ENCODE results near the gene SEM1.
"Not testable (repeated sequence)": the region's sequence is repeated elsewhere in the genome, so short reads cannot be mapped to it uniquely, and the experiment has no call there.

Gene SEM1

DNA sequence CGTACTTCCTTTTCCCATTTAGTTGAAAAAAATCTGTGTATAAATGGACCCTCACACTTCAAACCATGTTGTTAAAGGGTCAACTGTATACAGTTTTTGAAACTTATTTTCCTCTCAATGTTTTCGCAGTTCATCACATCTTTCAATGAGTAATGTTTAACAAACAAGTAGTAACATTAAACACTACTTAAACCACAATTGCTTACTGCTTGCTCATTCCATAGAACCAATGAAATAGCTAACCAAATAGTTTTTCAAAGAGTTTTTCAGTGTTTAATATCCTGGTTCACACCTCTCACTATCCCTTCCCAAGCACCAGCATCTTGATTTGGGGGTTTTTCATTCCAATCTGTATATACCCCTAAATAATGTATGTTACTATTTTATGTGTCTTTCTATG lies 9.1 kb downstream of the SEM1 start:
- DNase-seq = no peak

DNA sequence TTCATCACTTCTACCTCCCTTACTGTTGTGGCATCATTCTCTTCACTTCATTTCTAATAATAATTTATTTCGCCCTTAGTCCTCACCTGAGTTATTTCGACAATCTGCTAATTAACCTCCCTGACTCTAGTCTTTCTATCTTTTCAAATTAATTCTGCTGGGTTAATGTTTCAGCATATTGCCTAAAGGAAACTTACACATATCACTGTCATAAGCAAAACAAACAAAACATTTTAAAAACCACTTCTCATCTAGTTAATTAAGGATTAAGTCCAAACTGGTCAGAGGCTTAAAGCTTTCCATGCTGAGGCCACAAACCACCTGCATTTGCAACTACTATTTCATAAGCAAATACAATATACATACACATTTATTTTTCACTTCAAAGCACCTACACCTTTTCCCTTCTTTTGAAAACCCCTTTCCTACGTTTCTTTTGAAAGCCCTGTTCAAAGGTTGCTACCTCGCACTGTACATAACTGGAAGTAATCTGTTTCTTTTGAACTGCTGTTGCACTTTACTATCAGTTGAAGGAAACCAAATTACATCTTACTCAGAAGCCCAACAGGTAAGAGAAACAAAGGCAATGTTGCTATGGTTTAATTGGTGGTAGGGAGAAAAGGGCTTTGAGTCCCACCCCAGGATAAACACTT lies 10.3 kb downstream of the SEM1 start:
- DNase-seq = no peak

DNA sequence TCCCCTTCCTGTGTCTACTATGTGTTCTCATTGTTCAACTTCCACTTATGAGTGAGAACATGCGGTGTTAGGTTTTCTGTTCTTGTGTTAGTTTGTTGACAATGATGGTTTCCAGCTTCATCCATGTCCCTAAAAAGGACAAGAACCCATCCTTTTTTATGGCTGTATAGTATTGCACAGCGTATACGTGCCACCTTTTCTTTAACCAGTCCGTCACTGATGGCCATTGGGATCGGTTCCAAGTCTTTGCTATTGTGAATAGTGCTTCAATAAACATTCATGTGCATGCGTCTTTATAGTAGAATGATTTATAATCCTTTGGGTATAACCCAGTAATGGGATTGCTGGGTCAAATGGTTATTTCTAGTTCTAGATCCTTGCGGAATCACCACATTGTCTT lies 11.2 kb downstream of the SEM1 start:
- DNase-seq = not testable (repeated sequence)

DNA sequence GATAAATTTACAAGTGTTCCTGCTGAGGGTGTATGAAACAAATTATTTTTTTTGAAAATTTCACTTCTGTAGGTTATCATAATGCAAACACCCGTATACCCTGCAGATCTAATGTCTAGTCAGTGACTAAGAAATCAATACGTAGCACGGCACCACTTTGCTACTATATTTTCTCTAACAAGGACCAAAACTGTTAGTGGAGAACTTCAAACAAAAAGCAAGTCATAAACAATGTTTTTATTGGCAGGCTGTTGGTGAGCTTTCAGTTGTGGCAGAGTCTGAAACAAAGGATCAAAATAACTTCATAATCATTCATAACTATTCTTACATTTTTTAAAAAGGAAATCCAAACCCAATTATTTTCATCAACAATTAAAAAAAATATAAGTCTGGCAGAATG lies 11.8 kb downstream of the SEM1 start:
- no peak for DNase-seq

DNA sequence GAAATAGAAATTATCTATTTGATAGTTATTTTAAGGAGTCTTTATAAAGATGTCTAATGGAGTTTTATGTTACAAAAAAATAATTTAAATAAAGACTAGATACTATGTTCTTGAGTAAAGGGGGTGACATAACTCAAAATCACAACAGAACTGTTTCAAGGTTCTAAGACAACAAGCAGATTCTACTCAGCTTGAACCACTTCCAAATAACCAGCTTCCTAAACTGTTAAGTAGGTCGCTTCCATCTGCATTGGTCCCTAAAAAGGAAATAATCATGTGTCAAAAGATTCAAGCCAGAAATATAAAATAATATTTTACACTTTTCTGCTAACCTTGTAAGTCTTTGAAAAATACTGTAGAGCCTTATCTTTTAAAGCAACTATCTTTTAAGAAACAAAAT lies 14.1 kb downstream of the SEM1 start:
- no peak for DNase-seq

DNA sequence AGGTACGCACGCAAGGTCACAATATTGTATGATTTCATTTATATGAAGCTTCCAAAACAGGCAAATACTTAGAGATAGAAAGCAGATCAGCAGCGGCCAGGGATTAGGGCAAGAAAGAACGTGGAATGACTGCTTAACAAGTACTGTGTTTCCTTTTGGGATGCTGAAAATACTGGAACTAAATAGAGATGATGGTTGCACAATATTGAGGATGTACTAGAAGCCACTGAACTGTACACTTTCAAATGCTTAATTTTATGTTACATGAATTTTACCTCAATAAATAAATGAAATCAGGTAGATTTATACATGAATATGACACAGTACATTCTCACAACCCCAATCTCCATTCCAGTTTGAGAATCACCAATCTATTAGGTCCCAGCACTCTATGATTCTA lies 15.6 kb downstream of the SEM1 start:
- no peak for DNase-seq

DNA sequence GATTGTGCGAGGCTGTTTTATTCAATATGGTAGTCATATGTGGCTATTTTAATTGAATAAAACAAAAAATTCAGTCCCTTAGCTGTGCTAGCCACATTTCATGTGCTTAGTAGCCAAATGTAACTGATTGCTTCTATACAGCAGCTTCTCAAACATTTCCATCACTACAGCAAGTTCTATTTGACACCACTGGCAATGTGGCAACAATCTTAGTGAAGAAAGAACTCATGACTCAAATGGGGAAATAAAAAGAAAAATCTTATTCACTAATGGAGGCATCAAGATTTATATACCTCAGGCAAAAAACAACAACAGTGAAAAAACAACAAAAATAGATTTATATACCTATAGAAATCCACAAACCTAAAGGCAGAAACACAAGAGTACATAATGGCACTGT lies 17.9 kb downstream of the SEM1 start:
- no peak for DNase-seq

DNA sequence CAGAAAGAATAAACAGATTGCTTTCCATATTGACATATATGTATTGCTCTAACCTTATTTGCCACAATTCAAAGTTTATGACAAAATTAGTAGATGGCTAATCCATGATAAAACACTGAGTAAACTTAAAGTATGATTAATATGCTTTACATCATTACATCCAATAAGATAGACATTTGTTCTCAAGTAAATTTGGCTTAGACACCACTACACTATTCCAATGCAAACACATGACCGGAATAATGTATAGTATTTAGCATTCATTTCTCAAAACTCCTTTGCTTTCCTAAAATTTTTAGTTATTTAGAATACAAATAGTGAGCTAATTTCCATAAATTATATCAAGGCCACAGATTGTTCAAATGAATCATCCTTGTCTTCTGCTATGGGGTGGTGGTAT lies 20.2 kb downstream of the SEM1 start:
- no peak for DNase-seq

DNA sequence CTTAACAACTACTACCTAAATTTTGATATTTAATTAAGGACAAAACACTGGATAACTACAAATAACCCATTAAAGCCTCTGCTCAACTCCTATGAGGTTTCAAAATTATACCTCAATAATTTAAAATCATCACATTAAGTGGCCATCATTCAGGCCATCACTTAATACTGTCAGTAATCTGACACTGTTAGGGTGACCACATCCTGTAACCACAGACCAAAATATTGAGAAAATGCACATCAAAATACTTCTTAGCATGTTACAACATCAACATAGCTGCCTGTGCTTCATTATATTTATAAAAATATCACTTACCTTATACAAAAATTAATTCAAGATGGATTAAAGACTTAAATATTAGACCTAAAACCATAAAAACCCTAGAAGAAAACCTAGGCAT lies 23.3 kb downstream of the SEM1 start:
- DNase-seq = no peak

DNA sequence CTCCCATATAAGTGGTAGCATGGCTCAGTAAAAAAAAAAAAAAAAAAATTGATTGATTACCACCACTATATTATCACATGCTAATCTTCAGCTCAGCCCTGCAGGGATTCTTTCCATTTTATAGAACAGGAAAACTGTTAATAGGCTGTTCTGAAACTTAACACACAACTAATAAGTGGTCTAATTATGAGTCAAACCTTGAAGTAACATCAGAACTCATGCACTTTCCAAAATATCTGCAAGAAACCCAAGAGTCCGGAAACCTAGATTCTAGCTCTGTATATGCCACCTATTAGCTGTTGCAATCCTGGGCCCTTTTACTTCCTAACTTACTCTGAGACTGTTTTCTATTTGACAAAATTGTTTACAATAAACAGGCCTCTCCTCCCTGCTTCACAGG lies 23.9 kb downstream of the SEM1 start:
- DNase-seq = no peak

DNA sequence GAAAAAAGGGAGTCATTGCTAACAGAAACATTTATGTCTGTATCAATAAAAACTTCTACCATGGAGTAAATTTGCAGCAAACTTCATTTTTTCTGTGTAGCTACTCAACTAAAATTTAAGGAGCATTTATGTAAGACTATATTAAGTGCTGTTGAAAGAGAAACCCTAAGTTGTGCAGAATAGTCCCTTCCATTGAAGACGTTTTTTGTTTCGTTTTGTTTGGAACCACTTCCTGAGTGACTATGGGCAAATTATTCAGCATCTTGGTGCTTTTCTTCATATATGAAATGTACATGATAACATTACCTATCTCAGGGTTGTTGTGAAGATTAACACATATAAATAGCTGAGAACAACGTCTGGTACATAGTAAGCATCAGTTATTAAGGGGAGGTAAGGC lies 24.3 kb downstream of the SEM1 start:
- no peak for DNase-seq

DNA sequence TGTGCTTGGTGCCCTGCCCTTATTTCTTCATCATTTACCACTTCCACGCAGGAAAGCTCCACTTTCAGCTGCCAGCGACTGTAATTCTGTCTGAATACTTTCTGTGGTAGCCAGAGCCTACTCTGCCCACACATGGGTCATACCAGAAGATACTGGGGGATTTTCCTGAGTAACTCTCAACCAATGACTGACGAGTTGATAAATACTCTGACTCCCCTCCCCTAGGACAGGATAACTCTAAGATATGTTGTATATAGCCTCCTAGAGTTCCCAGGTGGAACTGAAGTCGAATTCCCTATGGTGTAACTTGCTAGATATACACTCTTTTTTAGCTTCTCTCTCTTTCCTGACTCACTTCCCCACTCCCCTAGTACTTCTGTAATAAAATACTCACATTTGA lies 29.8 kb downstream of the SEM1 start:
- DNase-seq = no peak

DNA sequence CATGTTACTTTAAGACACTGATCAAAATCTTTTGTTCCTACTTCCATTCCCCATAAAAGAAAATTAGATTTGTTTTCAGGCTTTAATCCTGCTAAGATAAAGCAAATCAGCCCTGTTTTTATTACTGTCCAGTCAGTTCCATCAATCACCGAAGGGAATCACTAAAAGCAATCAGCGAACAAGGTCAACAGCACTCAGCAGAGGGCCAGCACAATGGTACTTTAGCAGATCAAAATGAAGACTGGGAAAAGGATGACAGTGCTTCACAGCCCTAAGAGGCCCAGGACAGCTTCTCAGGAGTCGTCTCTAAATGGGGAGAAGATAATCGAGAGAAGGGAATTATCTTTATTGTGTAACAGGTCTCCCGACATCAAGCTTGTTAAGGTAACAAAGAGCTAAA lies 32.7 kb downstream of the SEM1 start:
- no peak for DNase-seq

DNA sequence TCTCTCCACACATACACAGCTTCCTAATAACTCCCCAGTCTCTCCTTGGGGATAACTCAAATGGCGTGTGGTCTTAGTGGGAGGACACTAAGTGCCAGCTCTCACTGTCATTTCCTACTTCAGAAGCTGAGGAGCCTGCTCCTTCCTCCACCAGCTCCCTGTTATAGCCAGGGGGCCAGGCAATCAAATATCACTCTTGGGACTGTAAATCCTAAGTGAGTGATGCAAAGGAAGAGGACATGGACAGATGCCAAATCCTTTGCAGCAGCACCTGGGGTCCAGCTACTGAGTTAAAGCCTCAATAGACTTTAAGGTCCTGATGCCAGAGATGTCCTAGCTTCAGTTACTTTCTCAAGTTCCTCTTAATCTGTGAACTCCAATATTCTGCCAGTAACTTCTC lies 34.1 kb downstream of the SEM1 start:
- no peak for DNase-seq

DNA sequence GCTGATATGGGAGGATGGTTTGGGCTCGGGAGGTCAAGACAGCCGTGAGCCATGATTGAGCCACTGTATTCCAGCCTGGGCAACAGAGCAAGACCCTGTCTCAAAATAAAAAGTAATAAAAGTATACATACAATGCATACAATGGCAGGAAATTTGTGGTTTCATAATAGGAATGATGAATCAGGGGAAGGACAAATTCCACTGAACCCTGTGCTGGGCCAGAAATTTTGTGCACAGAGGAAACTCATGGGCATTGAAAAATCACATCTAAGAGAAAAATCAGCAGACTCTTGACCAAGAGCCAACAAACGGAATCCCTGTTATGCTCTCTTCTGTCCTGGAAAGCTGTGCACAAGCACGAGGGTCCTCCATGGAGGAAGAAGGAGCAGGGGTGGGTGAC lies 35.1 kb downstream of the SEM1 start:
- no peak for DNase-seq

DNA sequence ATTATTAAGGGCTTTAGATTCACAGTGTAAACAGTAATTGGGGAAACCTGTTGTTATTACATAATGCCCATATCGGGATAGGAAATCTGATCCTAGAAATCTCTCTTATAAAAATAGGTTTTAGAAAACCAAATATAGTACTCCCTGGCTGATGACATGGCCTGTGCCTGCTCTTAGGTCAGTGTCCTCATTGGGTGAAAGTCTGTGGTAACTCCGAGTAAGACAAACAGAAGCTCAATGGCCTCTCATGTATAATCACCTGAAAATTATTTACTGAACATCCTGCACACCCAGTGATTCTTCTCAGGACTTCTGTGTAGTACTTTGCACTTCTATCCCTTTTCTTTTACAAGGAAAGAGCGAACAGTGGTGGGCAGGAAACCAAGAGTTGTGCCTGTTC lies 37.8 kb downstream of the SEM1 start:
- DNase-seq = no peak

DNA sequence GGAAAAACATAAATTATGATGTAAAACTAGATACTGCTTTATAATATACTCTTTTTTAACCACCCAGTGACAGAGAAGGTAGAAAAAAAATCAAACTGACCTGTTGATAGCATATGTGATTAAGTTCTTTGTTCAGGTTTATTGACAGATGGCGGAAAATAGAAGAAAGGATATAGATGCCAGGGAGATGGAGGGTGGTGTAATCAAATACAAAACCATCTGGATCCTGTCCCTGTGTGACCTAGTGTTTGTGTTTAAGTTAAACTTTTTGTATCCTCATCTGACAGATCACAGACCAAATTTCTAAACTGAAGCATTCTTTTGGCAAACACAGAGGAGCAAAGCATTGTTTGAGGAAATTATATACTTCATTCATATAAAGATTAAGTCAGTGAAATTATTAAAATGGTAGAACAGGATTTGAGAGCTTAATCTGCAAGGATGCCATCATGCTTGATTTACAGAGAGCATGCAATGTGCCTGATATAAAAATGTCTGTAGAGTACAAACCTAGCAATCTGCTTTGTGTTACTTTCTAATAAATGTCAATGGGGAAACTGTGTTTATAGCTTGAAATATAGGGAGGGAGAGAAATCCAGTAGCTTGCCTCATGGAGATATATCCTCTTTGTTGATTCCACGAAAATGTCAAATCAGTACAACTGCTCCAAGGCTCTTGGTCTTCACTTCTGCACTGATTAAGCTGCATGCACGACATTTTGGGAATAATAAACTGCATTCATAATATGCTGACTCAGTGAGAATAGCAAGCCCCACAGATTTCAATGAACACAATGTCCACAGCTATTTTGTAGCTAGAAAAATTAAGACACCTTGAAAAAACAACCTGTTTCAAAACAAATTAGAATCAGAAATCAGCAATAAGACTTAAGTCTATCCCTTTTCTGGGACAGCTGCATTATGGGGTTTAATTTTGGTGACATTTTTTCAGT lies 39.0 kb downstream of the SEM1 start:
- no peak for DNase-seq

DNA sequence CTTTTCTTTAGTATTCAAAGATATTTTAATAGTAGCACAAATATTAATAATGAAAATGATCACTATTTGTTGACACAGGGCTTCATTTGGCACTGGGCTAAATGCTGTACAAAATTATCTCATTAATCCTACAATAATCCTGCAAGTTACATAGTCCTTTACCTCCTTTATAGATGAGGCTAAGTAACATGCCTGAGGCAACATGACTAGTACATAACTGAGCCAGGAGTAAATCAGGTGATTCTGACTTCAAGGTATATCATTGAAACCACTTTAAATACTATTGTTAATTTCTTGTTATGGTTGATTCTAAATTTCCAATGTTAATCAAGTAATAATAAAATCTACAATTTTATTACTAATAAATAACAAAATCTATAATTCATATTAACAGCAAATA lies 39.8 kb downstream of the SEM1 start:
- no peak for DNase-seq

DNA sequence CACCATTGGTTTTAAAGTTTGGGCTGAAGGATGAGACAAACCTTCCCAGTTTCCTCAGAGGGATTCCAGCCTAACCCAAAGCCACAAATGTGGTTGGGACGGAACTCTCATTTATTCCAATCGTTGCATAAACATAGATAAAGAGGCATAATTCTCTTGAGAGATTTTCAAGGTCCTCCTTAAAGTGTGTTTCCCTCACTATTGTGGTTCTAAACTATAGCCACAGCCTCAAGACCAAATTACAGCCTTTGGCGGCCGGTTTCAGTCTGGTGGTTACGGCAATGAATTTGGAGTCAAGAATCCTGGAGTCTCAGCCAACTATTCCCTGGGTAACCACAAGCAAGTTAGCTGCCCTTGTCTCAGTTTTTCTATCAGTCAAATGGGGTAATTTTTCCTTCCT lies 42.6 kb downstream of the SEM1 start:
- DNase-seq = no peak

DNA sequence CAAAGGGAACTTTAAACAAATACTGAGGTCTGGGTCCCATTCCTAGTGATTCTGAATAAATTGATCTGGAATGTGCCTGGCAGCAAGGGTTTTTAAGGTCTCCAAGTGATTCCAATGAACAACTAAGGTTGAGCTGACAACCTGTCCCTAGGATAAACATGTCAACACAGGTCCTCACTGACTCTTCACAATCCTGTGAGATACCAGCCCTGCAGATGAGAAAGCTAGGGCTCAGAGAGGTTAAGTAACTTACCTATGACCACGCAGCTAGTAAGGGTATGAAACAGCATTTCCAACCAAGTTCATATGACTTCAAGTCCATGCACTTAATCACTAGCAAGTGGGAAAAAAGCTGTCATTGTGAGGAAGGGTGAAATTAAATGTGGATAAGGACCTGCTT lies 44.0 kb downstream of the SEM1 start:
- DNase-seq = no peak

DNA sequence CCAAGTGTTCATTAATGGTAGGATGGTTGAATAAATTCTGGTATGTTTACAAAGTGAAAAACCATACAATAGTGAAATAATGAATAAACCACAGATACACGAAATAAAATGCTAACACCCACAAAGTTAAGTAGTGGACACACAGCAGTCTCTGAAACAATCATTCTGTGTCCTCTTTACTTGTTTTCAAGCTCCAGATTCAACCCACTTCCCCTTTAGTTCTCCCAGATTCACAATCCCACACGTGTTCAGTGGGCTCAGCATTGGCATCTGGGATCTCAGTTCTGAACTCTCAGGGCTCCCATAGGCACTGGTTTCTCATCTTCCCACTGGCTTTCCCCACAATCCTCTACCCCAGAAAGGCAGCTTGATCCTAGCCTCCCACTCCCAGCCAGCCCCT lies 44.9 kb downstream of the SEM1 start:
- DNase-seq = no peak

DNA sequence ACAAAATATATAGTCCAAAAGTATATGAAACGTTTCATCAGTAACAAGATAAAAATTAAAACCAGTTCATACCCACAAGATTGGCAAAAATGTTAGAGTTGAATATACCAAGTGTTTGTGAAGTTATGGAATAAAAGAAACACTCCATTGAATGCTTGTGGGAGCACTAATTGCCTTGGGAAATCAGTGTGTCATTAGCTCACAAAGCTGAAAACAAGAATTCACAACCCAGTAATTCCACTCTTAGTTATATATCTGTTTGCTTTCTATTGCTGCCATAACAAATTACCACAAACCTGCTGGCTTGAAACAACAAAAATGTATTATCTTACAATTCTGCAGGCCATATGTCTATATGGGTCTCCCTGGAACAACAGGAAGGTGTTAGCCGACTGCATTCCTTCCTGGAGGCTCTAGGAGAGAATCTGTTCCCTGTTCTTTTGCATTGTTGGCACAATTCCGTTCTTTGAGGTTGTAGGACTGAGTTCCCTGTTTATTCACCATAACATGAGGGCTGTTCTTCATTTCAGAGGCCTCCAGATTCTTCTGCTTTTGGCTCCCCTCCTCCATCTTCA lies 45.7 kb downstream of the SEM1 start:
- DNase-seq = no peak

DNA sequence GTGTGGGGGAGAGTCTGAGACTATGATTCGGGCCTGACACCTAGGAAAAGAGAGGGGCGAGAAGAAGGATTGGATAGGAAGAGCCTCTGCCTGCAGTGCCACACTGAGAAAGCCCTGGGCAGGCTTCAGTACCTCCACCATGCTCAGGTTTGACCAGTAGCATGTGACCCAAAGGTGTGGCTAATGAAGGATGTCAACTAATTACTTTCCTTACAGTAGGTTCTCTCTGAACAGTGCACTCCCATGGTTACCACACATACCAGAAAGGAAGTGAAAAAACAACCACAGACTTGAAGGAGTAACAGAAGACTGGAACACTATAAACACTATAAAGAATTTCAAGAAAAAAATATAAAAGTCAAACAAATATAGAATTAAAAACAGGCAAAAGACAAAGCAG lies 46.2 kb downstream of the SEM1 start:
- DNase-seq = no peak

DNA sequence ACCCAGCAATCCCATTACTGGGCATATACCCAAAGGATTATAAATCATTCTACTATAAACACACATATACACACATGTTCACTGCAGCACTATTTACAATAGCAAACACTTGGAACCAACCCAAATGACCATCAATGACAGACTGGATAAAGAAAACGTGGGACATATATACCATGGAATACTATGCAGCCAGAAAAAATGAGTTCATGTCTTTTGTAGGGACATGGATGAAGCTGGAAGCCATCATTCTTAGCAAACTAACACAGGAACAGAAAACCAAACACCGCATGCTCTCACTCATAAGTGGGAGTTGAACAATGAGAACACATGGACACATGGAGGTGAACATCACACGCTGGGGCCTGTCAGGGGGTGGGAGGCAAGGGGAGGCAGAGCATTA lies 47.5 kb downstream of the SEM1 start:
- not testable (repeated sequence) for DNase-seq

All from stimulated activated CD4-positive, alpha-beta T cell treated with anti-CD3 and anti-CD28 coated beads, Interleukin-4, amount 100 ng/mL, for 1 hour (primary cell).